Measurements from ENCODE around the gene RAB6A.

GRCh38 chr11:73660497-73661034 lies 100.3 kb downstream of the RAB6A start:
- TF ChIP-seq CTCF (IDR thresholded peaks at IDR 0.05; ENCODE audit: control extremely low read depth in 1 of 3, insufficient read depth in 1 of 3, low read depth in 1 of 3, low read length in 3 of 3): no peak
- no peak for TF ChIP-seq POLR2A (IDR thresholded peaks at IDR 0.05; ENCODE audit: control extremely low read depth in 1 of 2, low read depth in 2 of 2, low read length in 2 of 2)
- no peak for TF ChIP-seq POLR2AphosphoS5 (IDR thresholded peaks at IDR 0.05; ENCODE audit: low read depth, low read length)
- no peak for TF ChIP-seq MAFK (IDR thresholded peaks at IDR 0.05; ENCODE audit: low read depth, low read length)

All from H1 (cell line).